K562 (cell line): ENCODE results near the gene DOCK6. TPM values are rescaled to one million over a fixed set of nuclear protein-coding genes. Genes with fewer than 3 reads are reported as not detected.
A peak's percentile ranks its signal among the peaks of the same experiment; 100 is the strongest.

Source experiments
- ETV1 ChIP-seq: fragments of 450-650 bp; conservative IDR thresholded peaks from 2 replicates; pipeline ENCODE4 v1.6.1; 2016; ENCODE audit warnings: missing genetic modification characterization, control low read depth, low read depth, missing compliant biosample characterization
- ETV5 ChIP-seq: sonication (generic); formaldehyde crosslinking; IDR thresholded peaks from 2 replicates; pipeline ENCODE4 v1.4.0; 2020; ENCODE audit warnings: low read depth, mild to moderate bottlenecking, missing genetic modification reagents
- FOXM1 ChIP-seq, 2 experiments: fragments of 450-650 bp in 1 of 2; sonication (generic) in 1 of 2; formaldehyde crosslinking in 1 of 2; IDR thresholded peaks; 2 replicates each; pipeline versions ENCODE4 v1.6.1 to v1.9.0; 2017 to 2022; ENCODE audit warnings: low read depth in 2 of 2, mild to moderate bottlenecking in 2 of 2, missing genetic modification reagents in 1 of 2, moderate library complexity in 1 of 2
- GABPB2 ChIP-seq: fragments of 250-450 bp; sonication (Bioruptor Pico); conservative IDR thresholded peaks from 2 replicates; pipeline ENCODE4 v1.5.1; 2021; ENCODE audit warnings: mild to moderate bottlenecking
- HDGF ChIP-seq: fragments of 450-650 bp; IDR thresholded peaks from 2 replicates; pipeline ENCODE4 v1.6.1; 2016
- MEF2A ChIP-seq: IDR thresholded peaks from 2 replicates; pipeline ENCODE4 v1.6.1; 2011; ENCODE audit warnings: low read depth, mild to moderate bottlenecking, low read length, moderate library complexity; ENCODE audit not compliant: control insufficient read depth
- NEUROD1 ChIP-seq: fragments of 150-350 bp; IDR thresholded peaks from 2 replicates; pipeline ENCODE4 v1.6.1; 2014; ENCODE audit warnings: borderline replicate concordance, low read length, low read depth; ENCODE audit not compliant: partially characterized antibody
- PTBP1 ChIP-seq: fragments of 200-400 bp; formaldehyde crosslinking; IDR thresholded peaks from 2 replicates; pipeline ENCODE4 v1.6.1; 2017; ENCODE audit warnings: low read depth, low read length
- SIN3B ChIP-seq: fragments of 450-650 bp; IDR thresholded peaks from 2 replicates; pipeline ENCODE4 v1.6.1; 2017; ENCODE audit warnings: low read depth, mild to moderate bottlenecking, moderate library complexity
- TAL1 ChIP-seq: fragments of 450-650 bp; IDR thresholded peaks from 2 replicates; pipeline ENCODE4 v1.6.1; 2016; ENCODE audit warnings: mild to moderate bottlenecking
- TEAD4 ChIP-seq, 2 experiments: sonication (generic) in 1 of 2; formaldehyde crosslinking in 1 of 2; IDR thresholded peaks; 2 replicates each; pipeline versions ENCODE4 v1.6.1 to v1.8.0; 2012 to 2022; ENCODE audit warnings: borderline replicate concordance in 1 of 2, inconsistent platforms in 1 of 2, low read length in 1 of 2, mild to moderate bottlenecking in 1 of 2, missing genetic modification reagents in 1 of 2
- ZNF121 ChIP-seq: sonication (generic); formaldehyde crosslinking; conservative IDR thresholded peaks from 2 replicates; pipeline ENCODE4 v1.8.0; 2022; ENCODE audit warnings: missing genetic modification reagents
- ZNF232 ChIP-seq: sonication (generic); formaldehyde crosslinking; IDR thresholded peaks from 2 replicates; pipeline ENCODE4 v1.8.0; 2022; ENCODE audit warnings: mild to moderate bottlenecking, missing genetic modification reagents
- ZNF668 ChIP-seq: fragments of 250-450 bp; sonication (Bioruptor Pico); IDR thresholded peaks from 2 replicates; pipeline ENCODE4 v1.8.0; 2022; ENCODE audit warnings: mild to moderate bottlenecking, inconsistent platforms
- polyA plus RNA-seq, 8 experiments: library from polyadenylated mRNA; depleted of rRNA in 4 of 8; stranded (reverse) in 5 of 8; unstranded in 3 of 8; fragments of >200 nt; fragmentation: Nextera tagmentation in 2 of 8; fragmentation: Illumina TruSeq in 1 of 8; extraction: Ambion mirVana in 2 of 8; extraction: Trizol in 1 of 8; gene quantifications; 2 replicates each; pipeline versions ENCODE4 v1.2.1 to v1.2.3, GENCODE V29; 2011 to 2014; ENCODE audit warnings: inconsistent platforms in 1 of 8, missing spikeins in 1 of 8
- total RNA-seq, 7 experiments: library from RNA; depleted of rRNA in 6 of 7; stranded (reverse); fragments of >200 nt in 6 of 7; fragmentation: Illumina TruSeq in 2 of 7; extraction: Trizol in 2 of 7; gene quantifications; 2 replicates each; pipeline versions ENCODE4 v1.2.1 to v1.2.3, GENCODE V29; 2011 to 2021; ENCODE audit warnings: low replicate concordance in 1 of 7
- TF ChIP-seq, protein P1 (sequence below): fragments of 200-800 bp; sonication (Bioruptor generic); IDR thresholded peaks from 2 replicates; pipeline ENCODE4 v1.6.1; 2016; ENCODE audit warnings: missing genetic modification characterization, missing compliant biosample characterization
- TF ChIP-seq, protein P2 (sequence below), 2 experiments: fragments of 450-650 bp in 1 of 2; sonication (generic) in 1 of 2; formaldehyde crosslinking in 1 of 2; IDR thresholded peaks in 1 of 2; conservative IDR thresholded peaks in 1 of 2; 2 replicates each; pipeline versions ENCODE4 v1.6.1 to v1.8.1; 2016 to 2023; ENCODE audit warnings: mild to moderate bottlenecking in 2 of 2, moderate library complexity in 2 of 2, inconsistent platforms in 1 of 2, missing genetic modification reagents in 1 of 2
- TF ChIP-seq, protein P3 (sequence below): sonication (generic); formaldehyde crosslinking; IDR thresholded peaks from 2 replicates; pipeline ENCODE4 v1.8.1; 2023; ENCODE audit warnings: mild to moderate bottlenecking, missing genetic modification reagents
- TF ChIP-seq, protein P4 (sequence below), 2 experiments: fragments of 250-450 bp in 1 of 2; fragments of 450-650 bp in 1 of 2; sonication (Bioruptor Pico) in 1 of 2; IDR thresholded peaks; 2 replicates each; pipeline versions ENCODE4 v1.6.1 to v1.8.0; 2016 to 2021; ENCODE audit warnings: mild to moderate bottlenecking in 2 of 2, moderate library complexity in 2 of 2, missing compliant biosample characterization in 1 of 2, missing genetic modification characterization in 1 of 2

Gene DOCK6
- total and polyA plus RNA-seq, 9 of the 15 experiments (the other 6 are each of a cell fraction or from before 2014, with no cell fraction given) = 0.35 to 19.3 (median 3.8) TPM

DNA sequence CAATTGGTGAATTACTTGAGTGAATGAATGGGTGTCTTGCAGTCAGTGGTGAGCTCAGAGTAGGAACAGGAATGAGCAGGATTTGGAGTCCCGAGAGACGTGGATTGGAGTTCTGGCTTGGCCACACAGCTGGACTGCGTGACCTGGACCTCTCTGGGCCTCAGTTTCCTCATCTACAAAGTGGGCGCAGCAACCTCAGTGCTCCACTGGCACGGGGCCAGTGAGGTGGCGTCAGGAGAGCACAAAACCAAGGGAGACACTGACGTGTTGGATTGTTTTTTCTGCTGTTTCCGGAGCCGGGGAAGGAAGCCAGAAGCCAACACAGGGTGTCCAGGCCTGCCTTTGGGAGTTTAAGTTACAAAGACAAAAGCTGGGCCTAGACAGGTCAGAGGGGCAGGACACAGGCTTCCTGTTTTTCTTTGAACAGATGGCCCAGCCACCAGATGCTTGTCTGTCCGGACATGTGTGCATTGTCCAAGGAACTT lies 6.5 kb upstream of the DOCK6 start (continued):
- TF ChIP-seq, protein P1, sequence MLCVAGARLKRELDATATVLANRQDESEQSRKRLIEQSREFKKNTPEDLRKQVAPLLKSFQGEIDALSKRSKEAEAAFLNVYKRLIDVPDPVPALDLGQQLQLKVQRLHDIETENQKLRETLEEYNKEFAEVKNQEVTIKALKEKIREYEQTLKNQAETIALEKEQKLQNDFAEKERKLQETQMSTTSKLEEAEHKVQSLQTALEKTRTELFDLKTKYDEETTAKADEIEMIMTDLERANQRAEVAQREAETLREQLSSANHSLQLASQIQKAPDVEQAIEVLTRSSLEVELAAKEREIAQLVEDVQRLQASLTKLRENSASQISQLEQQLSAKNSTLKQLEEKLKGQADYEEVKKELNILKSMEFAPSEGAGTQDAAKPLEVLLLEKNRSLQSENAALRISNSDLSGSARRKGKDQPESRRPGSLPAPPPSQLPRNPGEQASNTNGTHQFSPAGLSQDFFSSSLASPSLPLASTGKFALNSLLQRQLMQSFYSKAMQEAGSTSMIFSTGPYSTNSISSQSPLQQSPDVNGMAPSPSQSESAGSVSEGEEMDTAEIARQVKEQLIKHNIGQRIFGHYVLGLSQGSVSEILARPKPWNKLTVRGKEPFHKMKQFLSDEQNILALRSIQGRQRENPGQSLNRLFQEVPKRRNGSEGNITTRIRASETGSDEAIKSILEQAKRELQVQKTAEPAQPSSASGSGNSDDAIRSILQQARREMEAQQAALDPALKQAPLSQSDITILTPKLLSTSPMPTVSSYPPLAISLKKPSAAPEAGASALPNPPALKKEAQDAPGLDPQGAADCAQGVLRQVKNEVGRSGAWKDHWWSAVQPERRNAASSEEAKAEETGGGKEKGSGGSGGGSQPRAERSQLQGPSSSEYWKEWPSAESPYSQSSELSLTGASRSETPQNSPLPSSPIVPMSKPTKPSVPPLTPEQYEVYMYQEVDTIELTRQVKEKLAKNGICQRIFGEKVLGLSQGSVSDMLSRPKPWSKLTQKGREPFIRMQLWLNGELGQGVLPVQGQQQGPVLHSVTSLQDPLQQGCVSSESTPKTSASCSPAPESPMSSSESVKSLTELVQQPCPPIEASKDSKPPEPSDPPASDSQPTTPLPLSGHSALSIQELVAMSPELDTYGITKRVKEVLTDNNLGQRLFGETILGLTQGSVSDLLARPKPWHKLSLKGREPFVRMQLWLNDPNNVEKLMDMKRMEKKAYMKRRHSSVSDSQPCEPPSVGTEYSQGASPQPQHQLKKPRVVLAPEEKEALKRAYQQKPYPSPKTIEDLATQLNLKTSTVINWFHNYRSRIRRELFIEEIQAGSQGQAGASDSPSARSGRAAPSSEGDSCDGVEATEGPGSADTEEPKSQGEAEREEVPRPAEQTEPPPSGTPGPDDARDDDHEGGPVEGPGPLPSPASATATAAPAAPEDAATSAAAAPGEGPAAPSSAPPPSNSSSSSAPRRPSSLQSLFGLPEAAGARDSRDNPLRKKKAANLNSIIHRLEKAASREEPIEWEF (CRISPR knock-in tag) = no peak
- TF ChIP-seq GABPB2 (CRISPR knock-in tag) (no peak), HDGF (0 out of 2 replicates have a peak, but pooled peaks have one; percentile 38), SIN3B (no peak), PTBP1 (peak; percentile 86; the same call in 1 of the 2 replicates), ETV5 (CRISPR knock-in tag) (peak; percentile 85), ZNF121 (CRISPR knock-in tag) (peak; percentile 63), ZNF232 (no peak), MEF2A (0 out of 2 replicates have a peak, but pooled peaks have one; percentile 10), NEUROD1 (peak; percentile 24), ETV1 (peak; percentile 61), TEAD4 (IDR thresholded peaks at IDR 0.05; ENCODE audit: low read length) (peak; percentile 82), TEAD4 (CRISPR knock-in tag; IDR thresholded peaks at IDR 0.05; ENCODE audit: borderline replicate concordance) (no peak), ZNF668 (no peak), TAL1 (peak; percentile 80), FOXM1 (IDR thresholded peaks at IDR 0.05; ENCODE audit: low read depth) (peak; percentile 78), FOXM1 (CRISPR knock-in tag; IDR thresholded peaks at IDR 0.05; ENCODE audit: low read depth) (no peak)
- TF ChIP-seq, protein P2, sequence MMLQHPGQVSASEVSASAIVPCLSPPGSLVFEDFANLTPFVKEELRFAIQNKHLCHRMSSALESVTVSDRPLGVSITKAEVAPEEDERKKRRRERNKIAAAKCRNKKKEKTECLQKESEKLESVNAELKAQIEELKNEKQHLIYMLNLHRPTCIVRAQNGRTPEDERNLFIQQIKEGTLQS (IDR thresholded peaks at IDR 0.05) = 0 out of 2 replicates have a peak, but pooled peaks have one; percentile 9
- TF ChIP-seq, protein P2 (CRISPR knock-in tag; conservative IDR thresholded peaks at IDR 0.05) = no peak
- TF ChIP-seq, protein P3, sequence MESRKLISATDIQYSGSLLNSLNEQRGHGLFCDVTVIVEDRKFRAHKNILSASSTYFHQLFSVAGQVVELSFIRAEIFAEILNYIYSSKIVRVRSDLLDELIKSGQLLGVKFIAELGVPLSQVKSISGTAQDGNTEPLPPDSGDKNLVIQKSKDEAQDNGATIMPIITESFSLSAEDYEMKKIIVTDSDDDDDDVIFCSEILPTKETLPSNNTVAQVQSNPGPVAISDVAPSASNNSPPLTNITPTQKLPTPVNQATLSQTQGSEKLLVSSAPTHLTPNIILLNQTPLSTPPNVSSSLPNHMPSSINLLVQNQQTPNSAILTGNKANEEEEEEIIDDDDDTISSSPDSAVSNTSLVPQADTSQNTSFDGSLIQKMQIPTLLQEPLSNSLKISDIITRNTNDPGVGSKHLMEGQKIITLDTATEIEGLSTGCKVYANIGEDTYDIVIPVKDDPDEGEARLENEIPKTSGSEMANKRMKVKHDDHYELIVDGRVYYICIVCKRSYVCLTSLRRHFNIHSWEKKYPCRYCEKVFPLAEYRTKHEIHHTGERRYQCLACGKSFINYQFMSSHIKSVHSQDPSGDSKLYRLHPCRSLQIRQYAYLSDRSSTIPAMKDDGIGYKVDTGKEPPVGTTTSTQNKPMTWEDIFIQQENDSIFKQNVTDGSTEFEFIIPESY (CRISPR knock-in tag) = 0 out of 2 replicates have a peak, but pooled peaks have one; percentile 32
- TF ChIP-seq, protein P4, sequence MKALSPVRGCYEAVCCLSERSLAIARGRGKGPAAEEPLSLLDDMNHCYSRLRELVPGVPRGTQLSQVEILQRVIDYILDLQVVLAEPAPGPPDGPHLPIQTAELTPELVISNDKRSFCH (CRISPR knock-in tag; IDR thresholded peaks at IDR 0.05) = no peak
- TF ChIP-seq, protein P4 (tag; IDR thresholded peaks at IDR 0.05) = peak; percentile 69
